HG03060 (cell line): ENCODE measurements around the gene PTPN22.
"Not testable (repeated sequence)": the region's sequence is repeated elsewhere in the genome, so short reads cannot be mapped to it uniquely, and the experiment has no call there.

ENCODE experiments used
- ATAC-seq: cut with Tn5 transposase; IDR thresholded peaks from one replicate; pipeline ENCODE4 v1.9.1; 2021; ENCODE audit warnings: low read depth, moderate number of reproducible peaks; ENCODE audit not compliant: unreplicated experiment

PTPN22 gene

DNA sequence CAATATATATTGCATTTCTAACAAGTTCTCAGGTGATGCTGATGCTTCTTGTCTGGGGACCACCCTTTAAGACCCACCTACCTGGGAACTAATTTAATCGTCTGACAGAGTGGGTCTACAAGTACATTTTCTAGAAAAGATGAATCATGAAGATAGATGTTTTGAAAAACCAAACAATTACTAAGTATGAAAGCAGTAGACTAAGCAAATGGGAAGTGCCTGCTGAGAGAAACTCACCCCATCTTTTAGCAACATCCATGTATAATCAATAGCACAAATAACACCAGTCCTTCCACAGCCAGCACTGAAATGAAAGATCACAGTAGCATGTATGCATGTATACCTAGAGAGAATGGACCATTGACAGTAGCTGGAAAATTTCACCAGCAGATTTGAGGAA lies 17.3 kb downstream of the PTPN22 start:
- ATAC-seq: no peak

DNA sequence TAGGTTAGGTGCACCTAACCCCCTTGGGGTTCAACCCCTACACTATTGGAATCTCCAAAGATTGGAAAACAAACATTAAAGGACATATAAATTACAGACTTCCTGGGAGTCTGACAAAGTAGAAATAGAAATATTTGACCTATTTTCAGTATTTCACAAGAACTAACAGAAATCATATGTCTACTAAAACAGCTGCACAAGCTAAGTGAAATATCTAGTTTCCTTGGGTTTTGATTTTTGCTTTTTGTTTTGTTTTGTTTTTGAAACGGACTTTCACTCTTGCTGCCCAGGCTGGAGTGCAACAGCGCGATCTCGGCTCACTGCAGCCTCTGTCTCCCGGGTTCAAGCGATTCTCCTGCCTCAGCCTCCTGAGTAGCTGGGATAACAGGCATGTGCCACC lies 18.8 kb downstream of the PTPN22 start:
- not testable (repeated sequence) for ATAC-seq

DNA sequence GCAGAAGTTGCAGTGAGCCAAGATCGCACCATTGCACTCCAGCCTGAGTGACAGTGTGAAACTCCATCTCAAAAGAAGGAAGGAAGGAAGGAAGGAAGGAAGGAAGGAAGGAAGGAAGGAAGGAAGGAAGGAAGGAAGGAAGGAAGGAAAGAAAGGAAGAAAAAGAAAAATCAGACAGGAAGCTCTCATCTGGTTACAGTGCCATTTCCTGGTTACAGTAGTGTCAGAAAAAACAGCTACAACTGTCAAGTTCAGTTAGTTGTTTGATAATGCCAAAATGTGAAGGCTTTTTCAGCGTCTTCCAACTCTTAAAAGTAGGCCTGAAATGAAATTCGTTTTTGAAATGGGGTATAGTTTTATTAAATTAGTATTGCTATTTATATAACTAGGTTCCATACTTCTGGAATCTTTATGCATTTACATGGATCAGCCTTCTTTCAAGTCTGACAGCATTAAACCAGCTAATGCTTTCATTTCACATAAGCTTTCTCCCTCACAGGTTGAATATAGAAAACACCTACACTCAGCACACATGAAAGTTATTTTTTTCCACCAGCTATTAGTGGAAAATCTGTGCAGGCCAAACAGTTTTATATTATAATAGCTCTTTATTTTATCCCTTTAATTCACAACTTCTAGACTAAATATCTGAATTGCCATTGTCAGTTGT lies 21.2 kb downstream of the PTPN22 start:
- no peak for ATAC-seq

DNA sequence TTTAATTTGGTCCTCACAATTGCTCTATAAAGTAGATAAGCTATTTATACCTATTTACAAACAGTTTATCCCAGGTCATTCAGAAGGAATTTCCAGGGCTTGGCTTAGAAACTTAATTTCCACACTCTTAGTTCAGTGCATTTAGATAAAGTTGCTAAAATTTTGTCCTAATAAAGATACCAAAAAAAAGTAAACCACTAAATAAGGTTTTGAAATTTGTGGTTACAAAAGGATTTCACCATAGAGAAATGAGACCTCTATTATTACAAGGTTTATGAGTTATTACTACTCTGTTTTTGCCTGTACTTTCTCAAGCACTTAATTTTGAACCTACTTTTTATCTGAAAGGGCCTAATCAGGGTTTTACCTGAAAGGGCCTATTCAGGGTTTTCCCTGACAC lies 22.4 kb downstream of the PTPN22 start:
- ATAC-seq: no peak

DNA sequence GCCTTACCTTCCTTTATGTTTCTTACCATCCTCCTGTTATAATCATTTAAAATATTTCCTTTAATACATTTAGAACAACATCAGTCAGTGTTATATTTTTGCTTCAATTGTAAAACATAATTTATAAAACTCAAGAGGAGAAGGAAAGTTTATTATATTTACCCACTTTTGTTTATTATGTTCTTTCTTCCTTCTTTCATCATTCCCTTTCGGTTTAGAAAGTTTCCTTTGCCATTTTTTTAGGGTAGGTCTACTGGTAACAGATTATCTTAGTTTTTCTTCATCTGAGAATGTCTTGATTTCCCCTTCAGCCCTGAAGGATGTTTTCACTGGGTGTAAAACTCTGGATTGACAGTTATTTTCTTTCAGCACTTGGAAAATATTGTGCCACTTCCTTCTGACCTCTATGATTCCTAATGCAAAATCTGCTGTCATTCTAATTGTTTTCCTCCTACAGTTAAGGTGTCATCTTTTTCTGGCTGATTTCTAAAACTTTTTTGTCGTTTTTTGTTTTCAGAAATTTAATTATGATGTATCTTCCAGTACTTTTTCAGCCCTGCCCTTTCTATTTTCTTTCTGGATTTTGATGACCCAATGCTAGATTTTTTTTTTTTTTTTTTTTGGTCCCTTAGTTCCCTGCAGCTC lies 25.0 kb downstream of the PTPN22 start:
- ATAC-seq: no peak

DNA sequence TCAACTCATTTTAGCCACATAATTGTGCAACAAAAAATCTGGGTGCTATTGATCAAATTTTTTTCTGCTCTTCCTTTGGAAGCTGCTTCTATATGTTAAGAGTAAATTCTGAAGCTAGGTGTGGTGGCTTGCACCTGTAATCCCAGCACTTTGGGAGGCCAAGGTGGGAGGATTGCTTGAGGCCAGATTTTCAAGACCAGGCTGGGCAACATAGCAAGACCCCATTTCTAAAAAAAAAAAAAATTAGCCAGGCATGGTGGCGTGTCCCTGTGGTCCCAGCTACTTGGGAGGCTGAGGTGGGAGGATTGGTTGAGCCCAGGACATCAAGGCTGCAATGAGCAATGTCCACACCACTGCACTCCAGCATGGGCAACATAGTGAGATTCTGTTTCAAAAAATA lies 35.0 kb downstream of the PTPN22 start:
- ATAC-seq: no peak

DNA sequence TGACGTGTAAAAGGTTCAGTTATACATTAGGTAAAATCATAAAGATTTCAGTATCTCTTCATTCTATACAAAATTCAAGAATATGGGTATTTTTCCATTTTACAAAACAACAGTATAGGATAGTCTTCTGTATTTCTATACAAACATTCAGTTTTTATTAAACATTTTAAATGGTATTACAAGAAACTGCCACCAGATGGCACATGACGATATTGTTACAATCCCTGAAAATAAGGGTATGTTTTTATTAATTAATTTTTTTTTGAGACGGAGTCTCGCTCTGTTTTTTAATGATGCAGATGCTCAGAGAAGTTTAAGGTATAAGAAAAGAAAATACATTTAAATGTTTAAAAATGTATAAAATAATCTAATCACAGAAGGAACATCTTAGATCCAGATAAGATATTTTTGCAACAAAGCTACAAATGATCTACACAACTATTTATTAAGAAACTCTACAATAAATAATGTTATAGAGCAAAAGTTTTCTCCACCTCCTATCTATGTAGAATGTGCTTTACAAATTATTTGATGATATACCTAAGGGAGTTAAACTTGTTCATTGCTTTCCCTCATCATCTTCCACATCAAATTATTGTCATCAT lies 35.7 kb downstream of the PTPN22 start:
- ATAC-seq: no peak

DNA sequence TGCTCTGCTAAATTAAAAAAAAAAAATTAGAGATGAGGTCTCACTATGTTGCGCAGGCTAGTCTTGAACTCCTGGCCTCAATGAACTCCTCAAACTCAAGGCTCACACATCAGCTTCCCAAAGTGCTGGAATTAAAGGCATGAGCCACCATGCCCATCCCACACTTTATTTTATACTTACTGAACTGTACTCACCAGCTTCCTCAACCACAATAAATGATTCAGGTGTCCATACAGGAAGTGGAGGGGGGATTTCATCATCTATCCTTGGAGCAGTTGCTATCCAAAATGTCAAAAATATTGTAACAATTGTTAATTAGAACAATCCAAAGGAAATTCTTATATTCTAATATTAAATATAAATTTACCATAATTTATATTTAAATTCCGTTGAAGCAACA lies 36.8 kb downstream of the PTPN22 start:
- ATAC-seq: no peak

DNA sequence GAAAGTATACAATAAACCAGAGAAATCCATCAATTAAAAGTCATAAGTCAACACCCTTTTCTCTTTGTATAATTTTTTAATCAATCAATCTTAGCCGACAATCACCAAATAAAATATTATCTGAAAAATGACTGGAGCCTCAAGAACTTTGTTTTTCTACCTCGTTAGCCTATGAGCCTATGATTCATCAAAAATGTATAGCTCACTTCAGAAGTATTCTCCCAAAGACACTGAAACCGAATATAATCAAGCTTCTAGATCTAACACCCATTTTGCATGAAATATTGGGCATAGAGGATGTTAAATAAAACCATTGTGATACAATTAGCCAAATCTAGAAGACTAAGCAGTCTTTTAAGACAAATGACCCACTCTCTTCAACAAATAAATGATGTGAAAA lies 41.5 kb downstream of the PTPN22 start:
- ATAC-seq: no peak

DNA sequence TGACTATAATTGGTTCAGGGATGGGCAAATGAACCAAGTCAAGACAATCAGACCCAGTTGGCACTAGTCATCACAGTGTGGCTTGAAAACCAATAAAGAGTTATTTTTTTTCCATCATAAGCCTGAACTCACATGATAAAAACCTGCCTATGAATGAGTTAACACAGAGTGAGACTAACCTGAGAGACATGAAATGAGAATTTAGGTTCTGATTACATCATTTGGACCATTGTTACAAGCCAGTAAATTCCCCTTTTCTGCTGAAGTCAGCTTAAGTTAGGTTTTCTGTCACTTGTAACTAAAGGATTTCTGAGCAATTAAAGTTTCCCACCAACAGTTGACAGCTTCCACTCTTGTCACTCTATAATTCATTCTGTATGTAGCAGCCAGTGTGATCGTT lies 49.6 kb downstream of the PTPN22 start:
- ATAC-seq: no peak

DNA sequence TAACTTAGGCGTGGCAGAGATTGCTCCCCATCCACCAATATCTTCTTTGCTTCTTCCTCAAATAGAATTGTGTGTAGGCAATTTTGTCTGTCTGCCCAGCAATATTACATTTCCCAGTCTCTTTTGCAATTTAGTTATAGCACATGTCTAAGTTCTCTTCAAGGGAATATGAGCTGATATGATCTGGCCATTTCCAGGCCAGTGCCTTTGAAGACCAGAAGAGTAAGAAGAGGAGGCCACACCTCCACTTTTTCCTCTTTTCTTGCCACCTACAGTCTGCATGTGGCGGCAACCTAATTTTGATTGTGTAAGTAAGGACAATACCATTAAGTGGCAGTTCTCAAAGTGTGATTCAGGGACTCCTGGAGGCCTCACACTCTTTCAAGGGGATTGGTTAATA lies 52.9 kb downstream of the PTPN22 start:
- ATAC-seq: no peak

DNA sequence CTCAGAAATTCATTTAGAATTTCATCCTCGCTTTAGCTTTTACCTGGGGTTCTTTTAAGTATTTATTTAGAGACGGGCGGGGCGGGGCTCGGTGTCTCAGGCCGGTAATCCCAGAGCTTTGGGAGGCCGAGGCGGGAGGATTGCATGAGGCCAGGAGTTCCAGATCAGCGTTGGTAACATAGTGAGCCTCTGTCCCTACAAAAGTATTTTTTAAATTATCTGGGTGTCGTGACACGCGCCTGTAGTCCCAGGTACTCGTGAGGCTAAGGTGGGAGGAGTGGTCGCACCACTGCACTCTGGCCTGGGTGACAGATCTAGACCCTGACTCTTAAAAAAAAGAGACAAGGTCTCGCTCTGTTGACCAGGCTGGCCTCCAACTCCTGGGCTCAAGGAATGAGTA lies 58.3 kb downstream of the PTPN22 start:
- no peak for ATAC-seq

DNA sequence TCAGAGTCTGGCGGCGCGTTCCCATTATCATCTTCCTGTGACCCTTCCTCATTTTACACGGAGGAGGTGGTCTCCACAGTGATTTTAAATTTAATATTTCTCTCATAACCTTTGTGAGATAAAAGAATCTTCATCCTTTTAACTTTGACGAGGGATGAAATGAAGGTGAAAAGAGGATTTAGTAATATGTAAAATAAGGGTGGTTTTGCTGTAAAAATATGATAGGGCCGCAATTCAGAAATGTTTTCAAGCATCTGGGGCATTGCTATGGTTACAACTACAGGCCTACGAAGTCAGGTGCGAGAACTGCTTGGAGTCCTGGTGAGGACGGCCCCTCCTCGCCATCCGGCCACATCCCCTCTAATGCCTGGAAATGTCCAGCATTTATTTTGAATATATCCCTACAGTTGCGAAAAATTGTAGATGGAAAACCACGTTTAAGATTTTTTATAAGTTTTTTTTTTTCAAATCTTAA lies 58.8 kb downstream of the PTPN22 start:
- ATAC-seq: no peak

DNA sequence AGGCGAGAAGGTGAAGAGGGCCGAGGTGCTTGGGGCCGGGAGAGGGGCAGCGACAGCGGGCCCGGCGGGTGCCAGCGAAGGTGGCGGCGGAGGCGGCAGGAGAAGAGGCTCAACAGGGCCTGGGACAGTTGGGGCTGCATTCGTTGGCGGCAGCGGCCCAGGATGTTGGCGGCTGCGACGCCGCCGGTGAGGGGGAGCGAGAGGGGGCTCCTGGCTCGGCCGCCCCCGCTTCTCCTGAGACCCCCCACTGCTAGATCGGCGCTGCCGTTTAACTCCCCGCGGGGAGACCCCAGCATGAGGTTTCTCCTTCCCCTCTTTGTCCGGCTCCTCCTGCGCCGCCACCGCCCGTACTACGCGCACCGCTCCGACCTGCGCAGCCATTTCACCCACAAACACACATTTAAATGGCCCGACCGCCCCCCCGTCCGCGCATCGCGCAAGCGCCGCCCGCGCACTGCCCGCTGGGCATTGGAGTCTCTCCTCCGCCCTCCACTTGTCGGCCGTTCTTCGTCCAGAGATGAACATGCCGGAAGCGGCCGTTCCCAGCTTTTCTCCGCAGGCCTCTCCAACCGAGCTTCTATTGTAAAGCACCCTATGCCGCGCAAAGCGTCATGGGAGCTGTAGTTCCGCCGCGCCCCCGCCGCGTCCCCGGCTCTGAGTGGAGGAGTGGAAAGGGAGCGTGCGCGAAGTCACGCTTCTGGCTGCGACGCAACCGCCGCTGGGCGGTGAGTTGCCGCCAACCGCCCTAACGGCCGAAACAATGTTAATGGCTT lies 59.4 kb downstream of the PTPN22 start, which contains the start of gene RSBN1:
TSS of gene RSBN1 (minus strand) at position 589 of the 773 bp plus-strand sequence. CDS start at position 525, 64 bp downstream.
- peak; percentile 95 for ATAC-seq

DNA sequence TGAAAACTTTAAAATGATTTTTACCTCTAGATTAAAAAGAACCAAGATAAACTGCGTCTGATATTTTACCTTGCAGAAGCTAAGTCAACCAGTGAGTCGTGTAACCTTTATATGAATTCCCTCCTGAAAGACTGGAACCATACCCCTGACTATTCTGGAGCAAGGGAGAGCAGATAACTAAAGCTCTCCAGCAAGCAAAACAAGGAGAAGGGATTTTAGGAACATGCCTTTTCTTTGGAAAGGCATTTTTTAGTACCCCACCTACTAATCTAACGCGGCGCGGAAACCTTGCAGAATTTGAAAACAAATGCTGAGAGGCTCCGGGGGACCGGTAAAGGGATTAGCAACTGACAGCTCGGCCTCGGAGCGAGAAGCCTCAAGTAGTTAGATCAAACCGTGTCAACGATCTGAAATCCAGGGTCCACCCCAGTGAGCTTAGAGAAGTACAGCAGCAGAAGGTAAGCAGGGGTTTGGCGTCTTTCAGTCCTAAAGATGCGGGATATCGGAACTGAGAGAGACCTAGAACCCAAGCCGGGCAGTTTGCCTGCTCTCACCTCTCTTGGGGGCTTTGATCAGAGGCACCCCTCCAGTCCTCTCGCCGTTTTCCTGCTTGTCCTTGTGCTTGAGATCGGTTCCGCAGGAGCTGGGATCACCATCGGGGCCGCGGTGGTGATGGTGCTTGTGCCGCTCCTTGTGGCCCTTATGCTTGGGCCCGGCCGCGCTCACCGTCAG lies 60.2 kb downstream of the PTPN22 start:
- ATAC-seq: no peak

DNA sequence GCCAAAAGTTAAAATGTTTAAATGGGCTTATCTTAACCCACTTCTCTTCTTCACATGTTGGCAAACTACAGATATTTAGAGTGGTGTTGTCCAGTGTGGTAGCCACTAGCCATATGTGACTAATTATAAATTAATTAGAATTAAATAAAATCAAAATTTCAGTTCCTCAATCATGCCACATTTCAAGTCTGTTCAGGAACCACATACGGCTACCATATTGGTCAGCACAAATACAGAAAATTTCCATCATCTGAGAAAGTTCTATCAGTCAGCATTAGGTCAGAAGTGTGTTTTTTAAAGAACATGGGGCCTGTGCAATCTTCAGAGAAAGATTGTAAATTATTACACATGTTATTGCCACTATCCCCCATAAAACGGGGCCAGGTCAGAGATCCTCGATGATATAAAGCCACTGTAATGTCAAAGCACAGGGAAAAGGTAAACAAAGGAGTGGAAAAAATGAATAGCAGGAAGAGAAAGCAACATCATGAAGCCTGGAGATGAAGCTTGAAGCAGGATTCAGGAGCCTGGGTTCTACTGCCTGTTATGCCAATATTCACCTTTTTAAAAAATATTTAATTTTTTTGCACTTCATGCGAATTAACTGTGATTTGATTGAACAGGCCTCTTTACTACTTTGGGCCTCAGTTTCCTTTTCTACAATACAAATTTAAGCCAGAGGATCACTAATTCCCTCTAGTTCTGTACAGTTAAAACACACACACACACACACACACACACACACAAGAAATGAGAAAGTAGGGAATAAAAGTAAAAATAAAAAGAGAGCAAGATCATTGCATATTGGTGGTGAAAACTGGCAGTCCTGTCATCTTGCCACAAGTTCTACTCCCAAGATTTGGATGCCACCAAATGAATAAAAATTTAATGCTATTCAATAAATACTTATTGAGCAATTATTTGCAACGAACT lies 61.6 kb downstream of the PTPN22 start:
- no peak for ATAC-seq

DNA sequence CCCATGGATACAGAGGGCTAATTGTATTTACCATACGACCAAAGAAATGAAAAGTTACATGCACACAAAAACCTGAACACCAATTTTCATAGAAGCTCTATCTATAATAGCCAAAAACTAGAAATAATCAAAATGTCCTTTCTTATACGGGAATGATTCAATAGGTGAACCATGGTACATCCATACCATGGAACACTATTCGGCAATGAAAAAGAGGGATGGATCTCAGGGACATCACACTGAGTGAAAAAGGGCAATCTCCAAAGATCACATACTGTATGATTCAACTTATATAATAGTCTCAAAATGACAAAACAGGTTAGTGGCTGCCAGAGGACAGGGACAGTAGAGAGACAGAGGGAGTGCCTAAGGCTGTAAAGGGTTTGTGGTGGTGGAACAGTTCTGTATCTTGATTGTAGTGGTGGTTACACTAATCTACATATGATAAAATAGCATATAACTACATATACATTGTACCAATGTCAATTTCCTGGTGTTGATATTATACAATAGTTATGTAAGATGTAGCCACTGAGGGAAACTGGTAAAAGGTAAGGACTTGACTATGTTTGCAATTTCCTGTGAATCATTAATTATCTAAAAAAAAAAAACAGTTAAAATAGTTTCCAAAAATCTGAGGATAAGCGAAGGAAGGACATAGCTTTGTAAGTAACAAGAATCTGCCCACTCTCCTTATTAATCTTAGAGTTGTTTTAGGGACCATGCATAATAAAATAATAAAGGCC lies 62.9 kb downstream of the PTPN22 start:
- ATAC-seq: no peak

DNA sequence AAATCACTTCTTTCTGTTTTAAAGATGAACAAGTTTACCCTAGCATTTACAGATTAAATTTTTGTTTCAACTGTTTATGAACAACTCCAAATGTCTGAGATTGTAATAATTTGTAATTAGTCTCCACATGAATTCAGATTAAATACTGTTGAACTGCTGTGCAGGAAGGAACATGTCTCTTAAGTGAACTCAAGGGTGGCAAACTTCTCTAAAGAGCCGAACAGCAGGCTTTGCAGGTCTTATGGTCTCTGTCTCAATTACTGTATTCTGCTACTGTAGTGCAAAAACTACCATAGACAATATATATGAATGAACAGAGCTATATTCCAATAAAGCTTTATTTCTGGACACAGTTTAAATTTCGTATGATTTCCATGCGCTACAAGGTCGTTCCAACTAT lies 65.9 kb downstream of the PTPN22 start:
- no peak for ATAC-seq

DNA sequence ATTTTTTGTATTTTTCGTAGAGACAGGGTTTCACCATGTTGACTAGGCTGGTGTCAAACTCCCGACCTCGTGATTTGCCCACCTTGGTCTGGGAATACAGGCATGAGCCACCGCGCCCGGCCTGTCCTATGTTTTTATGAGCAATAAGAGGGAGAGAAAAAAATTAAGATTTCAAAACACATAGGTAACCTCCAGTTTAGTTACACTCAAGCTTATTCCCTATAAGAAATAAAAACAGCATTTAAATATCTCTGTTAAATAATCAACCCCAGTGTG lies 66.3 kb downstream of the PTPN22 start:
- ATAC-seq: no peak
